ENCODE results near the gene TADA2B.
A peak's percentile ranks its signal among the peaks of the same experiment; 100 is the strongest.

Gene TADA2B

GRCh38 chr4:7073059-7073458 lies 29.9 kb downstream of the TADA2B start:
- no peak for DNase-seq (ENCODE audit: low read depth)
- H3K4me3 ChIP-seq (ENCODE audit: low read length): no peak overlapping the region
- no peak for TF ChIP-seq CTCF (conservative IDR thresholded peaks at IDR 0.05; ENCODE audit: low read length)

GRCh38 chr4:7073526-7074390 lies 30.6 kb downstream of the TADA2B start:
- TF ChIP-seq CTCF (conservative IDR thresholded peaks at IDR 0.05; ENCODE audit: low read length): no peak
- H3K4me3 ChIP-seq (ENCODE audit: low read length): no peak overlapping the region
- DNase-seq (ENCODE audit: low read depth): peak; percentile 35

GRCh38 chr4:7074426-7074825 lies 31.3 kb downstream of the TADA2B start:
- peak; percentile 21 for DNase-seq (ENCODE audit: low read depth)

GRCh38 chr4:7075962-7076695 lies 33.0 kb downstream of the TADA2B start:
- H3K4me3 ChIP-seq (ENCODE audit: low read length): no peak overlapping the region
- no peak for TF ChIP-seq CTCF (conservative IDR thresholded peaks at IDR 0.05; ENCODE audit: low read length)
- peak; percentile 25 for DNase-seq (ENCODE audit: low read depth)

More at GRCh38 chr4:7074426-7074825, 31.3 kb downstream of the TADA2B start:
- no peak overlapping the region for H3K4me3 ChIP-seq (ENCODE audit: low read length)
- no peak for TF ChIP-seq CTCF (conservative IDR thresholded peaks at IDR 0.05; ENCODE audit: low read length)

GRCh38 chr4:7076696-7077082 lies 33.5 kb downstream of the TADA2B start:
- no peak overlapping the region for H3K4me3 ChIP-seq (ENCODE audit: low read length)
- TF ChIP-seq CTCF (conservative IDR thresholded peaks at IDR 0.05; ENCODE audit: low read length): no peak
- DNase-seq (ENCODE audit: low read depth): no peak

- H3K4me3 ChIP-seq (ENCODE audit: low read length): no peak overlapping the region
- no peak for TF ChIP-seq CTCF (conservative IDR thresholded peaks at IDR 0.05; ENCODE audit: low read length)
- no peak for DNase-seq (ENCODE audit: low read depth)
Observed at GRCh38 chr4:7077371-7077770, 34.2 kb downstream of the TADA2B start.
